ENCODE results near the gene SCAF1. TPM values are rescaled to one million over a fixed set of nuclear protein-coding genes. Genes with fewer than 3 reads are reported as not detected.

The SCAF1 gene
- total and polyA plus RNA-seq, 9 of the 15 experiments (the other 6 are each of a cell fraction or from before 2014, with no cell fraction given) = 0.20 to 79.0 (median 4.9) TPM

DNA sequence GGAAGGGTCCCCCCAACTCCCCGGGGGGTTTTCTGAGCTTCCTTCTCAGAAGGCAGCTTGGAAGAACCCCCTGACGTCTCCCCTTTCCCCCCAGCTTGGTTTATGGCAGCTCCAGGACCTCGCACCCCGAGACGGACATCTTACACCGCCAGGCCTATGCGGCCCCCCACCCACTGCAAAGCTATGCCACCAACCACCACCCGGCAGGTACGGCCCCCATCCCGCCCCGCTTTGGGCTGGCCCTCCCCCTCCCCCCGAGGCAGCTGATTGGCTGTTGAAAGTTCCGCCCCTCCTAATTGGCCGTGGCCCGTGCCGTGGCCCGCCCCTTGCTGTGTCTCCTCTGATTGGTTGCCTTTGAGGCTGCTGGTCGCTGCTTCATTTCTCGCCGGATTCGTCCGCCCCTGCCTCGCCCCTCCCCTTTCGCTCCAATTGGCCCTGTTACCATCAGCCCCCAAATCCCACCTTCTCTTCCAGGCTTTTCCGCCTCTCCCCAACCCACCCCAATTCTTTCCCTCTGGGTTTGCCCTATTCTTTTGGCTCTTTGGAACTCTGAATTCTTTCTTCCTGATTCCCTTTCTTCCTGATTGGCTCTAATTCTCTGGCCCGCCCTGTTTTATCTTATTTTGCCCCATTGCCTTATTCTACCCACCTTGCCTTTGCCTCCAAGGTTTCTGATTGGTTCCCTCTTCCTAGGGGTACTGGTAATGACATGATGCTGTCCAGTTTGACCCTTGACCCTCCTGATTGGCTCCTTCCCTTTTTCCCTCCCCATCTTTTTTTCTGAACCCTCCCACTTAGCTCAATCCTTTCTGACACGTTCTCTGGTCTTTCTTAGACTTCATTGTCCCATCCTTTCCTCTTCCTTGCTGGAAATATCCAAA, 48.5 kb upstream of the SCAF1 start (continued):
- TF ChIP-seq, protein P1, sequence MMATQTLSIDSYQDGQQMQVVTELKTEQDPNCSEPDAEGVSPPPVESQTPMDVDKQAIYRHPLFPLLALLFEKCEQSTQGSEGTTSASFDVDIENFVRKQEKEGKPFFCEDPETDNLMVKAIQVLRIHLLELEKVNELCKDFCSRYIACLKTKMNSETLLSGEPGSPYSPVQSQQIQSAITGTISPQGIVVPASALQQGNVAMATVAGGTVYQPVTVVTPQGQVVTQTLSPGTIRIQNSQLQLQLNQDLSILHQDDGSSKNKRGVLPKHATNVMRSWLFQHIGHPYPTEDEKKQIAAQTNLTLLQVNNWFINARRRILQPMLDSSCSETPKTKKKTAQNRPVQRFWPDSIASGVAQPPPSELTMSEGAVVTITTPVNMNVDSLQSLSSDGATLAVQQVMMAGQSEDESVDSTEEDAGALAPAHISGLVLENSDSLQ (IDR thresholded peaks at IDR 0.05) = peak; percentile 52; the same call in 1 of the 2 replicates
- TF ChIP-seq ELF4 (CRISPR knock-in tag; IDR thresholded peaks at IDR 0.05) (peak; percentile 77), NONO (IDR thresholded peaks at IDR 0.05; ENCODE audit: low read depth in 2 of 2, low read length in 1 of 2) (0 out of 4 replicates have a peak, but pooled peaks of 1 of the 2 experiments have one; percentile 26), LCOR (CRISPR knock-in tag; IDR thresholded peaks at IDR 0.05) (no peak), DIDO1 (tag; IDR thresholded peaks at IDR 0.05; ENCODE audit: low read depth) (no peak), POLR2A (conservative IDR thresholded peaks at IDR 0.05) (0 out of 2 replicates have a peak, but pooled peaks have one; percentile 32), PHB2 (IDR thresholded peaks at IDR 0.05; ENCODE audit: low read depth) (peak; percentile 28; the same call in 1 of the 2 replicates), SP1 (CRISPR knock-in tag; IDR thresholded peaks at IDR 0.05) (peak; percentile 53), MTA2 (IDR thresholded peaks at IDR 0.05; ENCODE audit: low read depth) (peak; percentile 10; the same call in 1 of the 2 replicates), GATA2 (CRISPR knock-in tag; IDR thresholded peaks at IDR 0.05) (no peak), PHF20 (IDR thresholded peaks at IDR 0.05; ENCODE audit: partially characterized antibody) (no peak), NFATC3 (IDR thresholded peaks at IDR 0.05) (0 out of 2 replicates have a peak, but pooled peaks have one; percentile 28), SMAD2 (IDR thresholded peaks at IDR 0.05; ENCODE audit: low read depth, low read length) (no peak), FOXA1 (IDR thresholded peaks at IDR 0.05; ENCODE audit: borderline replicate concordance) (no peak), HNRNPLL (IDR thresholded peaks at IDR 0.05; ENCODE audit: low read depth, low read length, poor library complexity, severe bottlenecking) (no peak), MCM7 (IDR thresholded peaks at IDR 0.05) (no peak), TCF7 (IDR thresholded peaks at IDR 0.05; ENCODE audit: borderline replicate concordance) (no peak)
- TF ChIP-seq, protein P2, sequence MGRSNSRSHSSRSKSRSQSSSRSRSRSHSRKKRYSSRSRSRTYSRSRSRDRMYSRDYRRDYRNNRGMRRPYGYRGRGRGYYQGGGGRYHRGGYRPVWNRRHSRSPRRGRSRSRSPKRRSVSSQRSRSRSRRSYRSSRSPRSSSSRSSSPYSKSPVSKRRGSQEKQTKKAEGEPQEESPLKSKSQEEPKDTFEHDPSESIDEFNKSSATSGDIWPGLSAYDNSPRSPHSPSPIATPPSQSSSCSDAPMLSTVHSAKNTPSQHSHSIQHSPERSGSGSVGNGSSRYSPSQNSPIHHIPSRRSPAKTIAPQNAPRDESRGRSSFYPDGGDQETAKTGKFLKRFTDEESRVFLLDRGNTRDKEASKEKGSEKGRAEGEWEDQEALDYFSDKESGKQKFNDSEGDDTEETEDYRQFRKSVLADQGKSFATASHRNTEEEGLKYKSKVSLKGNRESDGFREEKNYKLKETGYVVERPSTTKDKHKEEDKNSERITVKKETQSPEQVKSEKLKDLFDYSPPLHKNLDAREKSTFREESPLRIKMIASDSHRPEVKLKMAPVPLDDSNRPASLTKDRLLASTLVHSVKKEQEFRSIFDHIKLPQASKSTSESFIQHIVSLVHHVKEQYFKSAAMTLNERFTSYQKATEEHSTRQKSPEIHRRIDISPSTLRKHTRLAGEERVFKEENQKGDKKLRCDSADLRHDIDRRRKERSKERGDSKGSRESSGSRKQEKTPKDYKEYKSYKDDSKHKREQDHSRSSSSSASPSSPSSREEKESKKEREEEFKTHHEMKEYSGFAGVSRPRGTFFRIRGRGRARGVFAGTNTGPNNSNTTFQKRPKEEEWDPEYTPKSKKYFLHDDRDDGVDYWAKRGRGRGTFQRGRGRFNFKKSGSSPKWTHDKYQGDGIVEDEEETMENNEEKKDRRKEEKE (IDR thresholded peaks at IDR 0.05; ENCODE audit: borderline replicate concordance in 1 of 2, control insufficient read depth in 1 of 2, low read depth in 2 of 2, low read length in 1 of 2) = 0 out of 4 replicates have a peak, but pooled peaks of 1 of the 2 experiments have one; percentile 23
- TF ChIP-seq, protein P3, sequence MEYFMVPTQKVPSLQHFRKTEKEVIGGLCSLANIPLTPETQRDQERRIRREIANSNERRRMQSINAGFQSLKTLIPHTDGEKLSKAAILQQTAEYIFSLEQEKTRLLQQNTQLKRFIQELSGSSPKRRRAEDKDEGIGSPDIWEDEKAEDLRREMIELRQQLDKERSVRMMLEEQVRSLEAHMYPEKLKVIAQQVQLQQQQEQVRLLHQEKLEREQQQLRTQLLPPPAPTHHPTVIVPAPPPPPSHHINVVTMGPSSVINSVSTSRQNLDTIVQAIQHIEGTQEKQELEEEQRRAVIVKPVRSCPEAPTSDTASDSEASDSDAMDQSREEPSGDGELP (CRISPR knock-in tag; IDR thresholded peaks at IDR 0.05; ENCODE audit: borderline replicate concordance) = peak; percentile 49; the same call in 1 of the 2 replicates

Measured in K562 (cell line).